ENCODE results near the gene PCBP3.

DNA sequence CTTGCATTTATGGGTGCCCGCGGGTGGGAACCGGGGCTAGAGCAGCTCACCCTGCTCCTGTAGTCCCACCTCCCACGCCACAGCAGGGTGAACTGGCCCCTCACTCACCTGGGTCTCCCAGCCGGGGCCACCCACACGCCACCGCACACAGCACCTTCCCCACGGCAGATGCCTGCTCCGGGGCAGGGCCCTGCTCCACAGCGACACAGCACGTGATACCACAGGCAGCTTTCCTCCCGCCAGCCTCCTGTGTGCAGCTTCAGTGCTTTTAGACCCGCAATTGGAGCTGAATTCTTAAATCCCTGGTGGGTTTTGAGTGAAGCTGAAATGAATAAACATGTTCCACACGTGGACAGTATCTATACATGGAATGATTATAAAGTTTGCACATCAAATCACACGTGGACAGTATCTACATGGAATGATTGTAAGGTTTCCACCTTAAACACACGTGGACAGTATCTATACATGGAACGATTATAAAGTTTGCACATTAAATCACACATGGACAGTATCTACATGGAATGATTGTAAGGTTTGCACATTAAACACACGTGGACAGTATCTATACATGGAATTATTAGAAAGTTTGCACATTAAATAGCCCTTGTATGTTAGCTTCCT lies 245.0 kb downstream of the PCBP3 start:
- TF ChIP-seq, protein P1, sequence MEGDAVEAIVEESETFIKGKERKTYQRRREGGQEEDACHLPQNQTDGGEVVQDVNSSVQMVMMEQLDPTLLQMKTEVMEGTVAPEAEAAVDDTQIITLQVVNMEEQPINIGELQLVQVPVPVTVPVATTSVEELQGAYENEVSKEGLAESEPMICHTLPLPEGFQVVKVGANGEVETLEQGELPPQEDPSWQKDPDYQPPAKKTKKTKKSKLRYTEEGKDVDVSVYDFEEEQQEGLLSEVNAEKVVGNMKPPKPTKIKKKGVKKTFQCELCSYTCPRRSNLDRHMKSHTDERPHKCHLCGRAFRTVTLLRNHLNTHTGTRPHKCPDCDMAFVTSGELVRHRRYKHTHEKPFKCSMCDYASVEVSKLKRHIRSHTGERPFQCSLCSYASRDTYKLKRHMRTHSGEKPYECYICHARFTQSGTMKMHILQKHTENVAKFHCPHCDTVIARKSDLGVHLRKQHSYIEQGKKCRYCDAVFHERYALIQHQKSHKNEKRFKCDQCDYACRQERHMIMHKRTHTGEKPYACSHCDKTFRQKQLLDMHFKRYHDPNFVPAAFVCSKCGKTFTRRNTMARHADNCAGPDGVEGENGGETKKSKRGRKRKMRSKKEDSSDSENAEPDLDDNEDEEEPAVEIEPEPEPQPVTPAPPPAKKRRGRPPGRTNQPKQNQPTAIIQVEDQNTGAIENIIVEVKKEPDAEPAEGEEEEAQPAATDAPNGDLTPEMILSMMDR (IDR thresholded peaks at IDR 0.05): no peak
- no peak for TF ChIP-seq ZFX (IDR thresholded peaks at IDR 0.05; ENCODE audit: borderline replicate concordance)

Measured in 22Rv1 (cell line).